ENCODE data around the gene CTXND2.

- TF ChIP-seq CTCF (IDR thresholded peaks at IDR 0.05): no peak
- TF ChIP-seq POLR2A (IDR thresholded peaks at IDR 0.05): no peak
Observed at GRCh38 chr1:150873521-150873920, 13.4 kb upstream of the CTXND2 start.

All from tibial nerve (tissue), 3 donors.